Measurements from ENCODE around the gene LATS1.
A peak's percentile ranks its signal among the peaks of the same experiment; 100 is the strongest.

LATS1 gene

DNA sequence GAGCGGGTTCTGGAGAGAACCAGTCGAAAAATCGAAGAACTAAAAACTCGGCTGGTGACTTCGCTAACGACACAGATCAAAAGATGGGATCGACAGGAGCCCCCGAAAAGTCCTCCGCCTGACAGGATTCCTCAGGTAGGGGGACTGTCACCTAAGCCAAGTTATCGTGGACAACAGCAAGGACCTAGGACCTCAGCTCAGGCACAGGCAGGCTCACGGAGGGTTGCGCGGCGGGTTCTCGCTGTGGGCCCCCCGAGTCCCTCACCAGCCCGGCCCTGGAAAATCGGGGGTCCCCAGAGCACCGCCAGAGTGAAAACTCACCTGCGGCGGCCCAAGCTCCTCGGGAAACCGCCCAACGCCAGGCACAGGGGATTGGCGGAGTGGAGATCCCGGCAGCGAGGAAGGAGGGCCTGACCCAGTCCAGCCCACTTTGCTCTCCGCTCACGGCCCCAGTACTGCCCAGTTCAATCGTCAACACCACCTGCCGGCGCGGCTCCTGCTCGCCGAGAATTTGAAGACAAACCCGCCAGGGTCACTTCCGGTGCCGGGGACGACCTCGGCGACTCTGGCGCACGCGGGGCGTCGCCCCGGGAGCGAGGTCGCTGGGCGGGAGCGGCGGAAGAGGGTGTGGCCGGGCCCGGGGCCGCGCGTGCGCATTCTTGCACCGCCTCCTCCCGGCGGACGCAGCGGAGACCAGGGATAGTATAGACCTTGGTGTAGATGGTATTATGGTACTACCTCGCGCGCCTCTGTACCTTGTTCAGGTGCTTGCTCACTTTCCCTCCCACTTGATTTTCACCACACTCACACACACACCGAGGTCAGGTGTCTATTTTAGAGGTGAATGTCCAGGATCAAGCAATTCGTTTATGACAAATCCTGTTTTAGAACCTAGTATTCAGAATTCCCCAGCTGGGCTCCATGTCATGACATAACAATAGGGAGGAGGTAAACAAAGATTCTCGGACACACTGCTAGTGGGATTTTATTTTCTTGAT, 69.5 kb downstream of the LATS1 start, which contains the start of gene KATNA1:
Gene KATNA1, minus strand, starts transcription at position 567 of the 998 bp plus-strand sequence. CDS start 10,167 bp downstream, outside the sequence.
- Mint-ChIP-seq H3K4me3 (peak within 1 kb of the TSS; percentile 89 to 91), H3K27ac (peak within 1 kb of the TSS; percentile 92 to 97), H3K4me1 (peaks cover 11% of the 10 kb centered on the region), H3K27me3 (no peaks in the 10 kb centered on the region), H3K9me3 (no peaks in the 10 kb centered on the region)
- DNase-seq (peak; percentile 92 to 93), ATAC-seq (peak; percentile 95)

- peaks cover 18% of the 10 kb centered on the region for H3K4me1 Mint-ChIP-seq
- H3K27ac Mint-ChIP-seq: no peak overlapping the region
- ATAC-seq (no peak), DNase-seq (no peak)
- peak overlapping the region; percentile 89 to 91 for H3K4me3 Mint-ChIP-seq
- H3K27me3 Mint-ChIP-seq: no peaks in the 10 kb centered on the region
- H3K9me3 Mint-ChIP-seq: no peaks in the 10 kb centered on the region
Observed at GRCh38 chr6:149646599-149646998, 71.3 kb downstream of the LATS1 start.

DNA sequence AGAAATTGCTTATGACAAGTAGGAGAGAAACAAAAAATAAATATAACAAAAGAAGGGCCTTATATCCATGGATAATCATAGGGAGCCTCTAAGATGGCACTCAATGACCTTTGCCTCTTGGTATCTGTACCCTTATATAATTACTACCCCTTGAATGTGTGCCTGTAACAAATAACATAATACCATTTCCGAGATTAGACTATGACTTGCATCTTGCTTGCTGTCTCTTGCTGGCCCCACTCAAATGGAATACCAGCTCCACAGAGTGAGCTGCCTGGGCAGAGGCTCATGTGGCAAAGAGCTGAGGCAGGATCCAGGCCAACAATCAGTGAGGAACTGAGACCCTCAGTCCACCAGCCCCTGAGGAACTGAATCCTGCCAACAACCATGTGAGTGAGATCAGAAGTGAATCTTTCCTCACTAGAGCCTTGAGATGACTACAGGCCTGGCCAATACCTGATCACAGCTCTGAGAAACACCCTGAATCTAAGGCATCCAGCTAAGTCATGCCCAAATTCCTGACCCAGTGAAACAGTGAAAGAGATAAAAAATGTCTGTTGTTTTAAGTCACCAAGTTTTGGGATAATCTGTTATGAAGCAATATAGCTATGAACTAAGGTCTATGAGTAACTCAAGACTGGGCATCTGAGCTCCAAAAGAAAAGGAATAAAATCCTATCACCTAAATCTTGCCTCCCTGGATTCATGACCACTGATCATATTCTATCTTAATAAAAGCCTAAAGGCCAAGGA, 74.9 kb downstream of the LATS1 start:
- ATAC-seq: no peak
- Mint-ChIP-seq H3K27me3 (no peaks in the 10 kb centered on the region), H3K9me3 (no peaks in the 10 kb centered on the region), H3K4me1 (peaks cover 18% of the 10 kb centered on the region), H3K4me3 (no peak overlapping the region), H3K27ac (no peak overlapping the region)
- no peak for DNase-seq

- no peak overlapping the region for H3K27ac Mint-ChIP-seq
- no peak overlapping the region for H3K4me3 Mint-ChIP-seq
- H3K4me1 Mint-ChIP-seq: no peaks in the 10 kb centered on the region
- no peaks in the 10 kb centered on the region for H3K27me3 Mint-ChIP-seq
- no peaks in the 10 kb centered on the region for H3K9me3 Mint-ChIP-seq
- DNase-seq: no peak
- ATAC-seq: no peak
Observed at GRCh38 chr6:149636124-149636523, 81.8 kb downstream of the LATS1 start.

GRCh38 chr6:149634315-149634714, 83.6 kb downstream of the LATS1 start:
- Mint-ChIP-seq H3K4me1 (peaks cover 3% of the 10 kb centered on the region), H3K9me3 (no peaks in the 10 kb centered on the region), H3K27ac (no peak overlapping the region), H3K4me3 (no peak overlapping the region), H3K27me3 (no peaks in the 10 kb centered on the region)
- ATAC-seq: no peak
- no peak for DNase-seq

DNA sequence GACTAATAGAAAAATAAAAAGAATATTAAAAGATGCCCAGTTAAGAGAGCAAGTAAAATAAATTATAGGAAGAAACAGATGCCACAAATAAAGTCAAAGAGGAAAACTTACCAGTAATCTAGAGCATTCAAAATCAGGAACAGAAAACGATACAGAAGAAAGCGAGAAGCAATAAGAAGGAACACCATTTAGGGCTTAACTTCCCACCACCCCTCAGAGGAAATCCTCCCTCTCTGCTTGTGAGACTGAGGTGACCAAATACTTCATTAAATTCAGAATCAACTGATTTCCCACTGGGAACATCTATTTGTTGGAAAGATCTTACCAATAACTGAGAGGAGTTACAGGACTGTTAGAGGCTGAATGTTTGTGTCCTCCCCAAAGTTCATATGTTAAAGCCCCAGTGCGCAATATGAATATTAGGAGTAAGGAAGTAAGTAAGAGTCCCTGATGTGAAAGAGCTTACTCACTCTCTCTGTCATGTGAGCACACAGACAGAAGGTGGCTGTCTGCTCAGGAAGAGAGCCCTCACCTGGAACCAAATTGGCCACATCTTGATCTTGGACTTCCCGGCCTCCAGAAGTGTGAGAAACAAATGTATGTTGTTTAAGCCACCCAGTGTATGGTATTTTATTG, 88.9 kb downstream of the LATS1 start:
- H3K27me3 Mint-ChIP-seq: no peaks in the 10 kb centered on the region
- peaks cover 9% of the 10 kb centered on the region for H3K4me1 Mint-ChIP-seq
- DNase-seq (no peak), ATAC-seq (peak; percentile 57)
- H3K9me3 Mint-ChIP-seq: no peaks in the 10 kb centered on the region
- no peak overlapping the region for H3K4me3 Mint-ChIP-seq
- H3K27ac Mint-ChIP-seq: peak overlapping the region; percentile 49 to 62

GRCh38 chr6:149627672-149628071, 90.2 kb downstream of the LATS1 start:
- DNase-seq: no peak
- Mint-ChIP-seq H3K4me3 (no peak overlapping the region), H3K9me3 (no peaks in the 10 kb centered on the region), H3K27me3 (no peaks in the 10 kb centered on the region), H3K4me1 (peaks cover 9% of the 10 kb centered on the region), H3K27ac (peak overlapping the region in 1 of 2 donors; percentile 69)
- ATAC-seq: no peak

DNA sequence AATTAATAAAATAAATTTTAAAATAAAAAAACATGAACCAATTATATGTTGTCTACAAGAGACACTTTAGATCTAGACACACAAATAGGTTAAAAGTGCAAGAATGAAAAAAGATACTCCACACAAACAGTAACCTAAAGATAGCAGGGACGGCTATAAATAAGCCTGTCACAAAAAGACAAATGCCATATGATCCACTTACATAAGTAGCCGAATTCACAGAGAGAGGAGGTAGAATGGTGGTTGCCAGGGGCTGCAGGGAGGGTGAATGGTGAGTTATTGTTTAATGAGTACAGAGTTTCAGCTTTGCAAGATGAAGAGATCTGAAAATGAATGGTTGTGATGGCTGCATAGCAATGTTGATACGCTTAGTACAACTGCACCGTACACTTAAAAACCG, 102.1 kb downstream of the LATS1 start:
- no peaks in the 10 kb centered on the region for H3K27me3 Mint-ChIP-seq
- no peak for ATAC-seq
- no peaks in the 10 kb centered on the region for H3K4me1 Mint-ChIP-seq
- no peaks in the 10 kb centered on the region for H3K9me3 Mint-ChIP-seq
- H3K4me3 Mint-ChIP-seq: no peak overlapping the region
- DNase-seq: no peak
- H3K27ac Mint-ChIP-seq: no peak overlapping the region

- Mint-ChIP-seq H3K9me3 (no peaks in the 10 kb centered on the region), H3K27ac (no peak overlapping the region)
- no peak for ATAC-seq
Observed at GRCh38 chr6:149614337-149614736, 103.6 kb downstream of the LATS1 start.

DNA sequence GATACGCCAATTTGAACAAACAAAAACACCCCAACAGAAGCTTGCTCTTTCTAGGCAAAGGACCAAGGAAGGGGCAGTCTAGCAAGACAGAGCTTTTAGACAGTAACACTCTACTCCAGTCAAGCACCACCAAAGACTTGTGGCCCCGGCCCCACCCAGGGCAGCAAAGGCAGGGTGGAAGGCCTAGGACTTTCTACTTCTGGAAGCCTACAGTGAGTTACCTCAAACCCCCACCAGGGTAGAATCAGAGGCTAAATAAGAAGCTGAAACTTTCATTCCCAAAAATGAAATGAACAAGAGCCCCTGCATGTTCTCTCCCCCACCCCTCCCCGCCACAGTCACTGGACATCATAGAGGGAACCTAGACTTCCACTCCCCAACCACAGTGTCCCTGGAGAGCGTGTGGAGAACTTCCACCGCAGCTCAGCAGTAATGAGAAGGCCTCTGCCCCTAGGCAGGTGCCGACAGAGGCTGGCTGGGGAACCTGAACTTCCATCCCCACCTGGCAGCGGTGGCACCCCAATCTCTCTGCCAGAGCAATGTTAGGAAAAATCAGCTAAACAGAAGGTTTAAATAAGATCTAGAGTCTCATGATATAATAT, 109.4 kb downstream of the LATS1 start:
- peaks cover 10% of the 10 kb centered on the region for H3K4me1 Mint-ChIP-seq
- no peaks in the 10 kb centered on the region for H3K9me3 Mint-ChIP-seq
- no peak overlapping the region for H3K4me3 Mint-ChIP-seq
- DNase-seq (no peak), ATAC-seq (no peak)
- peak overlapping the region in 1 of 2 donors; percentile 82 for H3K27ac Mint-ChIP-seq
- no peaks in the 10 kb centered on the region for H3K27me3 Mint-ChIP-seq

More at GRCh38 chr6:149614337-149614736, 103.6 kb downstream of the LATS1 start:
- no peaks in the 10 kb centered on the region for H3K27me3 Mint-ChIP-seq
- no peak overlapping the region for H3K4me3 Mint-ChIP-seq
- peaks cover 1% of the 10 kb centered on the region for H3K4me1 Mint-ChIP-seq
- DNase-seq: no peak

Measured in stimulated activated naive CD8-positive, alpha-beta T cell treated with anti-CD3 and anti-CD28 coated beads, Interleukin-15, amount 100 ng/mL, for 72 hours (primary cell).